ENCODE results near the gene MGARP.
A peak's percentile ranks its signal among the peaks of the same experiment; 100 is the strongest.
"Not testable (repeated sequence)": the region's sequence is repeated elsewhere in the genome, so short reads cannot be mapped to it uniquely, and the experiment has no call there.

Gene MGARP

GRCh38 chr4:139266208-139266582, 13.8 kb downstream of the MGARP start:
- Histone ChIP-seq H4K20me1 (no peaks in the 10 kb centered on the region), H3K27ac (peak overlapping the region; percentile 6 to 79 (median 72); a peak in 20 of 22 replicates), H3K4me2 (peak overlapping the region; percentile 51 to 82 (median 71)), H3K27me3 (no peaks in the 10 kb centered on the region), H3K4me1 (peaks cover 25 to 37% (median 35%) of the 10 kb centered on the region in 10 experiments), H3K4me3 (peak overlapping the region; percentile 34 to 54 (median 40); a peak in 15 of 20 replicates), H3K9ac (peak overlapping the region; percentile 26 to 64 (median 60); a peak in 20 of 22 replicates), H3K36me3 (no peaks in the 10 kb centered on the region), H3K9me3 (replicated peaks in 1 of 11) (no peaks in the 10 kb centered on the region)
- no peak for TF ChIP-seq Cebpa-rat (IDR thresholded peaks at IDR 0.05)

- Histone ChIP-seq H4K20me1 (no peaks in the 10 kb centered on the region), H3K36me3 (no peaks in the 10 kb centered on the region), H3K27me3 (no peaks in the 10 kb centered on the region), H3K9ac (no peak overlapping the region; a peak in 1 of 22 replicates), H3K4me3 (no peak overlapping the region), H3K4me2 (peak overlapping the region in 7 of 11 experiments; percentile 54 to 80 (median 71); a peak in 13 of 22 replicates), H3K4me1 (peaks cover 25 to 37% (median 35%) of the 10 kb centered on the region in 10 experiments), H3K27ac (peak overlapping the region in 5 of 11 experiments; percentile 25 to 77 (median 73); a peak in 6 of 22 replicates), H3K9me3 (replicated peaks in 1 of 11) (no peaks in the 10 kb centered on the region)
- no peak for TF ChIP-seq Cebpa-rat (IDR thresholded peaks at IDR 0.05)
These were observed 14.4 kb downstream of the MGARP start for GRCh38 chr4:139265654-139266053.

GRCh38 chr4:139256349-139256748, 23.7 kb downstream of the MGARP start:
- H3K4me1 ChIP-seq, result peaks cover 5 to 15% (median 11%) of the 10 kb centered on the region in 10 experiments; a peak in 17 of 20 replicates
- H3K27me3 ChIP-seq, result no peaks in the 10 kb centered on the region
- H4K20me1 ChIP-seq, result no peaks in the 10 kb centered on the region
- H3K36me3 ChIP-seq, result no peaks in the 10 kb centered on the region
- H3K9me3 ChIP-seq (replicated peaks in 1 of 11), result no peaks in the 10 kb centered on the region
- H3K27ac ChIP-seq, result no peak overlapping the region
- no peak for TF ChIP-seq Cebpa-rat (IDR thresholded peaks at IDR 0.05)
- no peak overlapping the region for H3K9ac ChIP-seq
- no peak overlapping the region for H3K4me2 ChIP-seq
- H3K4me3 ChIP-seq, result no peak overlapping the region

GRCh38 chr4:139255581-139255980, 24.4 kb downstream of the MGARP start:
- not testable (repeated sequence) for H3K9me3 ChIP-seq (replicated peaks in 1 of 11); H3K36me3 ChIP-seq; H3K4me3 ChIP-seq; H3K4me2 ChIP-seq; H3K27me3 ChIP-seq; H3K27ac ChIP-seq; H3K9ac ChIP-seq; H4K20me1 ChIP-seq
- peaks cover 5 to 15% (median 11%) of the 10 kb centered on the region in 10 experiments; a peak in 17 of 20 replicates for H3K4me1 ChIP-seq

GRCh38 chr4:139253713-139254112, 26.3 kb downstream of the MGARP start:
- no peak overlapping the region for H3K9ac ChIP-seq
- no peak overlapping the region for H3K4me3 ChIP-seq

GRCh38 chr4:139253046-139253445, 27.0 kb downstream of the MGARP start:
- Histone ChIP-seq H3K4me1 (peaks cover 5 to 15% (median 11%) of the 10 kb centered on the region in 10 experiments; a peak in 17 of 20 replicates), H3K4me2 (peak overlapping the region; percentile 24 to 60 (median 40); a peak in 13 of 22 replicates), H3K27me3 (no peaks in the 10 kb centered on the region), H3K4me3 (no peak overlapping the region), H3K9ac (no peak overlapping the region), H3K27ac (peak overlapping the region in 1 of 11 experiments; percentile 12; a peak in 2 of 22 replicates), H4K20me1 (no peaks in the 10 kb centered on the region), H3K36me3 (no peaks in the 10 kb centered on the region), H3K9me3 (replicated peaks in 1 of 11) (no peaks in the 10 kb centered on the region)
- no peak for TF ChIP-seq Cebpa-rat (IDR thresholded peaks at IDR 0.05)

More at GRCh38 chr4:139253713-139254112, 26.3 kb downstream of the MGARP start:
- Histone ChIP-seq H4K20me1 (no peaks in the 10 kb centered on the region), H3K9me3 (replicated peaks in 1 of 11) (no peaks in the 10 kb centered on the region), H3K27ac (peak overlapping the region in 2 of 11 experiments; percentile 12 to 27; a peak in 2 of 22 replicates), H3K4me2 (peak overlapping the region in 10 of 11 experiments; percentile 24 to 60 (median 40); a peak in 17 of 22 replicates), H3K27me3 (no peaks in the 10 kb centered on the region), H3K4me1 (peaks cover 5 to 15% (median 11%) of the 10 kb centered on the region in 10 experiments; a peak in 17 of 20 replicates), H3K36me3 (no peaks in the 10 kb centered on the region)
- no peak for TF ChIP-seq Cebpa-rat (IDR thresholded peaks at IDR 0.05)

- no peak overlapping the region for H3K4me3 ChIP-seq
- H3K4me2 ChIP-seq, result no peak overlapping the region
- H3K9me3 ChIP-seq (replicated peaks in 1 of 11), result no peaks in the 10 kb centered on the region
- H3K9ac ChIP-seq, result no peak overlapping the region
- no peaks in the 10 kb centered on the region for H3K27me3 ChIP-seq
- H3K4me1 ChIP-seq, result peaks cover 0 to 3% (median under 1%) of the 10 kb centered on the region in 10 experiments; a peak in 4 of 20 replicates
- H3K36me3 ChIP-seq, result no peaks in the 10 kb centered on the region
- no peak for TF ChIP-seq Cebpa-rat (IDR thresholded peaks at IDR 0.05)
- H4K20me1 ChIP-seq, result no peaks in the 10 kb centered on the region
- H3K27ac ChIP-seq, result no peak overlapping the region
These were observed 32.3 kb downstream of the MGARP start for GRCh38 chr4:139247700-139248238.

- Histone ChIP-seq H3K27ac (no peak overlapping the region), H3K4me3 (no peak overlapping the region), H3K9me3 (replicated peaks in 1 of 11) (no peaks in the 10 kb centered on the region), H3K4me2 (no peak overlapping the region), H4K20me1 (no peaks in the 10 kb centered on the region), H3K36me3 (no peaks in the 10 kb centered on the region), H3K4me1 (no peaks in the 10 kb centered on the region), H3K27me3 (no peaks in the 10 kb centered on the region), H3K9ac (no peak overlapping the region)
- TF ChIP-seq Cebpa-rat (IDR thresholded peaks at IDR 0.05), result no peak
These were observed 32.8 kb downstream of the MGARP start for GRCh38 chr4:139247241-139247640.

GRCh38 chr4:139246166-139246565, 33.9 kb downstream of the MGARP start:
- Histone ChIP-seq H3K4me1 (no peaks in the 10 kb centered on the region), H3K36me3 (no peaks in the 10 kb centered on the region), H3K27ac (no peak overlapping the region), H3K4me2 (no peak overlapping the region), H3K9ac (no peak overlapping the region), H3K9me3 (replicated peaks in 1 of 11) (peaks cover 0 to 8% (median 0%) of the 10 kb centered on the region in 11 experiments; a peak in 3 of 22 replicates), H4K20me1 (no peaks in the 10 kb centered on the region), H3K4me3 (no peak overlapping the region), H3K27me3 (no peaks in the 10 kb centered on the region)
- TF ChIP-seq Cebpa-rat (IDR thresholded peaks at IDR 0.05), result no peak

GRCh38 chr4:139245590-139245989, 34.4 kb downstream of the MGARP start:
- Histone ChIP-seq H3K4me1 (no peaks in the 10 kb centered on the region), H3K27ac (no peak overlapping the region)
- TF ChIP-seq Cebpa-rat (IDR thresholded peaks at IDR 0.05), result no peak

More at GRCh38 chr4:139245590-139245989, 34.4 kb downstream of the MGARP start:
- Histone ChIP-seq H3K9me3 (replicated peaks in 1 of 11) (peaks cover 0 to 11% (median 0%) of the 10 kb centered on the region in 11 experiments; a peak in 3 of 22 replicates), H3K36me3 (no peaks in the 10 kb centered on the region), H3K27me3 (no peaks in the 10 kb centered on the region), H3K9ac (no peak overlapping the region), H3K4me2 (no peak overlapping the region), H4K20me1 (no peaks in the 10 kb centered on the region), H3K4me3 (no peak overlapping the region)
